Stimulated activated CD4-positive, alpha-beta T cell treated with anti-CD3 and anti-CD28 coated beads, Interleukin-4, amount 100 ng/mL, for 24 hours (primary cell): ENCODE results near the gene CDK1.

Experiments
- DNase-seq: peaks from one replicate; pipeline ENCODE4 v3.0.0-alpha.2; 2020

The CDK1 gene

DNA sequence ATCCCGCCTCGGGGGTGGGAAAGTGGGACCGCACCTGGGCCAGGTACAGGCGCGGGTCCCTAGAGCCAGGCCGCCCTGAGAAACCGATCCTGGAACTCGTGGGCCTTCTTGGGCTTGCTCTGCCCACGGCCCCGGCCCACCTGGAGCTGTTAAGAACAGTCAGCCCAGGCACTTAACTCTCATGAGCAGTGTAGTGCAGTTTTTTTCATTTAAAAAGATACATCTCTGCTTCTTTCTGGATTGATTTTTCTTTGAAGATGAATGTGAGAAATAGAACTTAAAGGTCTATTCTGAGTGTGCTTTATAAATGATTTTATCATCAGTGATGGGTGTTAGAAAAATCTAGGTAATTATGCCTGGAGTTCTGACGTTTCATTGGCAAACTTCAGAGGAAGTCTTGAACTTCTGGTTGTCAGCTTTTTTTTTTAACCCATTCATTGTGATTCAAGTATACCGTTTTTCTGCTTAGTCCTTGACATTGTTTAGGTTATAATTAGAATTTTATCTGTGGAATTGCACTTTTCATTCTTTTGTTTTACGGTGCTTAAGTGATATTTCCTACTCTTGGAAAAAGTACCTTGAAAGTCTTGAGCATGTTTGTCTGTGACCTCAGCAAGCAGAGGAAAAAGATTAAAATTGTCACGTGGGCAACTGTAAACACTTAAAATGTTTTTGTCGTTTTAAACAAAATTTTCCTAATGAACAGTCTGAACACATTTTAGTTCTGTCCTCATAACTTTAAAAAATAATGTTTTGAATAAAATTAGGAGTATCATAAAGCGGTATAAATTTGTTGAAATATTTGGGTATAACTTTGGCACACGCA is 906 bp downstream of the CDK1 start:
- DNase-seq = no peak

DNA sequence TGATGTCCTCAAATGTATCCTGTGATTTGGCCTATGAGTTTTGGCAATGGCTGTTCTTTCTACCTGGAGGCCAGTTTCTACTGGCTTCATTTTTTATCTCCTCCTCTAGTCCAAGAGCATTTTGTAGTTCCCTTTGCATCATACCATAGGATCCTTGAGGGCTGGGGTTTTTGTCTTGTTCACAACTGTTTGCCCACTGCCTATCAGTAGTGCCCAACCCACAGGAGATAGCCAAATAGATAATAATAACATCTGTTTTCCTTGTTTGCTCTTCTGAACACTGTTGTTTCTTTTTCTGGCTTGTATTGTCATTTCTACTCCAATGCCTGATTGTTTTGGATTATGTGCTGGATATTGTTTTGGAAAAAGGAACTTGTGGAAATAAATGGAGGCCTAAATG is 3.4 kb downstream of the CDK1 start:
- no peak for DNase-seq

DNA sequence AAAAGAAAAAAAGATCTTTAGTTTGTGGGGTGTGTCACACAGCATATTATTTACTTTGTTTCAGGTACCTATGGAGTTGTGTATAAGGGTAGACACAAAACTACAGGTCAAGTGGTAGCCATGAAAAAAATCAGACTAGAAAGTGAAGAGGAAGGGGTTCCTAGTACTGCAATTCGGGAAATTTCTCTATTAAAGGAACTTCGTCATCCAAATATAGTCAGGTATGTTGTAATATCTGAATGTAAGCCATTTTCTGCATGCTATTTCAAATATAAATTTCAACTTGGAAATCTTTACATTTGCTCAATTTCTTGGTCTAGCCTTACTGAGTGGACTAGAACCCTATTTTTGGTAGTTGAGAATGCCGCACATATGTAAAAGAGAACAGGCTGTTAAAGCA is 6.4 kb downstream of the CDK1 start:
- no peak for DNase-seq

DNA sequence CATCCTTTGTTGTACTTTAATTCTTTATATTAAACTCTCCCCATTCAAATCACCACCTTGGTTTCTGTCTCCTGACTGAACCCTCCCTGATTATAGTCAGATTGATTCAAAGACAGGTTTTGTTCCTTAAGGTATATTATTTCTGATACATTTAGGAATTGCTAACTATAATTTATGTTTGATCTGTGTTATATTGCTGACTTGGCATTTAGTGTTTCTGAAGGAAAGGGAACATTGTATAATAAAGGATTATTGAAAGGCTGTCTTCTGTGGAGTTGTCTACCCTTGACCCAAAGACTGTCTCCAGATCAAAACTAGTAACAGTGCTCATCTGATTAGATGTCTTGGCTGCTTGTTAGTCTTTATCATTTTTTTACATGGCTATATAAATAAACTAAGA is 10.3 kb downstream of the CDK1 start:
- no peak for DNase-seq

DNA sequence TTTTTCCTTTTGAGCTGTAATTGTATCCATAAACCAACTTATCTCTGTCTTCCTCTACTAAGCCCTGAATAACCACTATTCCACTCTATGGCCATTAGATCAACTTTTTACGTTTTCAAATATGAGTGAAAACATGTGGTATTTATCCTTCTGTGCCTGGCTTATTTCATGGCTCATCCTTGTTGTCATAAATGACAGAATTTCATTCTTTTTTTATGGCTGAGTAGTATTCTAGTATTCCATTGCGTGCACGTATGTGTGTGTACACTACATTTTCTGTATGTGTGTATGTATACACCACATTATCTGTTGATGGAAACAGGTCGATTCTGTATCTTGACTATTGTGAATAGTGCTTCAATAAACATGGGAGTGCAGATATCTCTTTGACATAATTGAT is 11.1 kb downstream of the CDK1 start:
- no peak for DNase-seq

DNA sequence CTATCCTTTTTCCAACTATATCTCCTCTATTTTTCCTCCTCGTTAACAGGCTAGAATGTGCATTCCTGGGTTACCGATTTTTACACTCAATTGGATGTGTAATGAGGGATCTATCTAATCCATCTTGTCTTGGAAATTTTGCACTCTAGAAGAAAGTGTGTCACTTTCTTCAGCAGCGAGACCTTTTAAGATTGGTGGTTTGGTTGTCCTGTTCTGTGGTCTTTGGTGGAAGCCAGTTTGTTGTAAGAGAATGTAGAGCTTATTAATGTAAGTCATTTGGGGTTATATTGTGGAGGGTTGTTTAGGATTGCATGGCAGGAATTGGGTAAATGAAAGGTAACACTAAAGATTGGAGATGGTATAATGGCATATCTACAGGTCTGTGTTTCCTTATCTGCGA is 16.7 kb downstream of the CDK1 start:
- no peak for DNase-seq

DNA sequence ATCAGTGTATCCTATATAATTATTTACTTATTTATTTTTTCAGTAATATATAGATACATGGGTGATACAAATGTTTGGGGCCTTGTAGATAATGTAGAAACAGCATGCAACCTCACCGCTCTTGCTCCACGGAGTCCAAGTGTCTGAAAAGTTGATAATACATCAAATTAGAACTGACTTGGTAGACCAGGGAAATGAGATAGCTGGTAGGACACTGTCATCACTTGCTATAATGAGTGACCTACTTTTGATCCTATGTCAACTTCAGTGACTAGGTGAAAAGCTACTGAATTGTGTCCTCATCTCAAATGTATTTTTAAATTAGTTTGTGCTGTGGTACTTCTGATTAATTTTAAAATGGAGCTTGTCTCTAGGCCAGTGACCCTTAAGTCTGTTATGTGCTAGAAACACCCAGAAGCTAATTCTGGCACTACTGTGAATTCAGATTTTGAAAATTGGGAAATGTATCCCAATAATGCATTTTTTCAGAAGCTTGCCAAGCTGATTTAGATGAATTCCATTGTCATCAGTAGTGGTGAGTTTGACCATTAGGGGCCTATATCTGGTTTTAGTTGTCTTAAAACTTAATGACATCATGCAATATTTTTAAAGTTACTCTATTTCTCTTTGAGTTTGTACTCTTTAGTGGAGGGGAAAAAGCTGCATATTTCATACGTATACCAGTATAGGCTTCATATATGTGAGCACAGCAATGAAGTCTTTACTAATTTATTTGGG is 17.4 kb downstream of the CDK1 start:
- DNase-seq = no peak

DNA sequence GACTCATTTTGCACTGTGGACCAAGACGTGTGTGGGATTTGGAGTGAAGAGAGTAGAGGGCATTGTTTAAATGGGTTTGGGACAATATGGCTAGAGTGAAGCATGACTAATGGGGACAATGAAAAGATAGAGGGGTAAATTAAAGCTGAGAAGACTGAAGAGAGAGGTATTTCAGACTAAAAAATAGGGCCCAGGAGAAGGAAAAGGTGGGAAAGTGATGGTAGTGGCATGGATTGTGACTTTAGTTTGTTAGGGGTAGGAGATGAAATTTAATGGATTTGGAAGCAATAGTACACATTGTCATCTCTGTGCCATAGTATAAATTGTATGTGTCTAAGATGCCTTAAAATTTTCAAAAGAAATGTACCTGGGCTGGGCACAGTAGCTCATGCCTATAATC is 18.2 kb downstream of the CDK1 start:
- no peak for DNase-seq

DNA sequence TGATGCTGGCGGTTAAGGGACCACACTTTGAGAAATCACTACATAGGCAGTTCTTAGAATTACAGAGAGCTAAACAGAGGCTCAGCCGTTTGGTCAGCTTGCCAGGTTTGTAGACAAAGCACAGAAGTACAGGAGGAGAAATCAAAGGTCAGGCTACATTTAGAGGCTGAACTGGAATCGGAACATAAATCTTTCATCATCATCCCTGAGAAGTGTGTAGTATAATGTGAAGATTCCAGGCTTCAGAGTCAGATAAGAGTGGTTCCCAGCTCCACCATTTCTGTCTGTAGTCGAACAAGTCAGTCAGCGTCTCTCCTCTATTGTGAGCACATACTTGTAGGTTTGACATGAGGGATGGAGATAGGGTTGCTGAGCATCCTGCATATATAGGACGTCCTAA is 18.9 kb downstream of the CDK1 start:
- no peak for DNase-seq

DNA sequence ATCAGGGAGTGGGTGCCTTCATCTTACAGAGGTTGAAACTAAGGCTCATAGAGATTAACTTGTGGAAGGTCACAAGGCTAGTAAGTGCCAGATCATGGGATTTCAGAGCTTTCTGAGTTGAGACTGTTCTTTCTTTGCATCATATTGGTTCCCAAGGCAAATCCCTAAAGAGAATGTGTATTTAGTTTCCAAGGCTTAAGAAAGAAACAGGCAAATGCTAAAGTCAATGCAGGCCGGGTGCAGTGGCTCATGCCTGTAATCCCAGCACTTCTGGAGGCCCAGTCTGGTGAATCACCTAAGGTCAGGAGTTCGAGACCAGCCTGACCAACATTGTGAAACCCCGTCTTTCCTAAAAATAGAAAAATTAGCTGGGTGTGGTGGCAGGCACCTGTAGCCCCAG is 19.8 kb downstream of the CDK1 start:
- DNase-seq = no peak

DNA sequence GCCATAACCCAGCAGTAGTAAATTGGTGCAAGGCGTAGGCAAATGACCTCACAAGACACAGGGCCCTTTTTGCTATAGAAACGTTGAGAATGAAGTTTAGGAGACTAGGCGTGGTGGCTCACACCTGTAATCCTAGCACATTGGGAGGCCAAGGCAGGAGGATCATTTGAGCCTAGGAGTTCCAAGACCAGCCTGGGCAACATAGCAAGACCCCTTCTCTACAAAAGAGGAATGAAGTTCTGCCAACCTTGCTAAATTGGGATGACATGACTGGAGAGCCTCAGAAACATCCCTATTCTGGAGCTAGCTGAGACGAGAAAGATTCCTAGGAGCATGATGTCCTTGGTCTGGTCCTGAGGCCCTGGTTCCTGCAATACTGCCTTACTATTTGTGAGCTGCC is 20.6 kb downstream of the CDK1 start:
- no peak for DNase-seq

DNA sequence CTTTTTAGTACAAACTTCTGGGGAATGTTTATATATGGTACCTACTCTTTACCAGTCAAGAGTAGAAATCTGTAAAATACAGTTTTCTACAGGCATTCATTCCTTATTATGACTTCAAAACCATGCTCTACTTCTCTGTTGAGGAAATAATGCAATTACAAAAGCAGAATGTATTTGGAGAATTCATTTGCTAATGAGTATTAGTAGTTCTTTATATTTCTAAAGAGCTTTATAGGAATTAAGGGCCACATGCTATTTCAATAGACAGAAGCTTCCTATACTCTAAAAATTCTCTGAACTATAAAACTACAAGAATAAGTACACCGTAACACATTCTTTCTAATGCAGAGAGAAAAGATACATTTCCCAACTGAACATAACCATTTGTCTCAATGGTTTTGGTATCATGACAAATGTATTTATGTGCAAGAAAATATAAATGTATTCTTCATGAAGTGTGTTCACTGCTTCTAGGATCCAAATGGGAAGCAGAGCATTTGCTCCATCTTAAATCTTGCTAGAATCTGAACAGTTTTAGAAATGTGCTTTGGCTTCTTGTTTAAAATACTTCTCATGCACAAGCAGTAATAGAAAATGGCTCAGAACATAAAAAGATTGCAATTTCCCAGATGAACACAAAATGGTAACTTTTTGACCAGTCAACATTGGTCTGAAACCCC is 21.8 kb downstream of the CDK1 start:
- DNase-seq = no peak

DNA sequence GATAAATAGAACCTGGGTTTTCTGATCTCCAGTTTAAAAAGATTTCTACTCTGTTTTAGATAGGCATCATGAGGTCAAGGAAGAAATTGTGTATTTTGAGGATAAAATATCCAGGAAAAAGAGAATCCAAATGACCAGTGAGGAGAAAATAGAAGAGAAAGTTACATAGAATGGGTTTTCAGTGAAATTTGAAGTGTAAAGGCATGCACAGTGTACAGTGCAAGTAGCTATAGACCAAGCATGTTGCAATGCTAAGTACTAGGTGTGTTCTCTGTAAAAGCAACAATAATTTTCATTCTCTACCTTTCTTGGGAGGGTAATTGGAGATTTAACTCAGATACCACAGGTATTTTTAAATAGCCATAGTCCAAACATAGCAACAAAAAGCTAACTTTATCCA is 22.6 kb downstream of the CDK1 start:
- no peak for DNase-seq

DNA sequence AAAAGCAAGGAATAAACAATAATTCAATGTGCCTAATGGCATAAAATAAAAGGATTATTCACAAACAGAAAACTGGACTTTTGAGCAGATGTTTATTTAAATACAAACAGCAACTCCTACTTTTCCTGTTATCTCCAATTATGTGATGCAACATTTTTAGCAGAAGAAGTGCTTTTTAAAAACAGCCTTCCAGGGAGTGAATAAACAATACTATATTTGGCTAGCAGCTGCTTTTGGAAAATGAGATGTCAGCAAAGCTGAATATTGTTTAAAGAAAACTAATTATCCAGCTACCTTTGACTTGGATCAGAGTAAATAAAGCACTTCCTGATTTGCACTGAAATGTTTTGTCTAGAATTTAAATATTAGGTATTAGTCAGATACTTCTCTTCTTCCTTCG is 23.2 kb downstream of the CDK1 start:
- no peak for DNase-seq

DNA sequence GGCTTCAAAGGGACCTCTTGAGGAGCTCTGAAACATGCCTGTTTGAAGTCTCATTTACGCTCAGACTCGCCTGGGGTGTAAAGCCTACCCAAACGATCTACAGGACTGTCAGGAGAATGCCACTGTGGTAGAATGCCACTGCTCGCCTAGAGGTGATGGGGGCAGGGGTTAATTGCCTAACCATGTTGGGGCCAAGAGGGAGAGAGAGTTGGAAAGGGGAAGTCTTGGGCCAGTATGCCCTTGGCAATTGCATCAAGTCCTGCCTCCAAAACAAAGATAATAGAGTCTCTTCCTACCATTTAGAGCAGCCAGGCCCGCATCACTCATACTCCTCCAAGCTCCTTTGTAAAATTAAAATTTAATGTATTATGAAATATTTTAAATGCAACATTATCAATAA is 25.2 kb downstream of the CDK1 start:
- no peak for DNase-seq

DNA sequence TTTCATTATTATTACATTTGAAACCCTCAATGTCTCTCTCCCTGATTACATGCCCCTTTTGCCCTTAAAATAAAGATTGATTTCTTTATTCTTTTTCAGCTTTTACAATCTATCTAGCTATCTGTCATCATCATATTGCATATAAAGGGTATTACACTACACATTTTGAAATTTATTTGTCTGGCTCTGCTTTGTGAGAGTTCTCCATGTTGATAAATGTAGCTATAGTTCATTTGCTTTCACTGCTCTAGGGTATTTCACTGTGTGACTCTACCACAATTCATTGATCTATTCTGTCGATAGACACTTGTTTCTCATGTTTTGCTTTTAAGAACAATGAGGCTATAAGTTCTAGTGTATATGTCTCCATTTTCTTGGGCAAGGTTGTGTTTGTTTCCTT is 25.6 kb downstream of the CDK1 start:
- DNase-seq = no peak

DNA sequence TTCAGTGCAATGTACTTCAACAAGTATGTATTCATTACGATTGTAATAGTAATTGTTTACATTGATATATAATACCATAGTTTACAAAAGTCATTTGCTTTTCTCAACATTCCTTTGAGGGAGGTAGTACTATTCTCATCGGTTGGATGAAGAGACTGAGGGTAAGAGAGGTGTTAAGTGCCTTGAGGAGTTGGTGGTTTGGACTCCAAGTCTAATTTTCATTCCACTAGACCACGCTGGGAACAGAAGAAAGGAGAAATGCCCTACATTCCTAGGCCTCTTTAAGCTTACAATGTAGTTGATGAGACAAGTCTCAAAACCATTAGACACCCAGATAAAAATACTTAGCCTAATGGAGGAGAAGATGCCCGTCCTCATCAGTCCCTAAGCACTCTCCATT is 28.6 kb downstream of the CDK1 start:
- DNase-seq = no peak

DNA sequence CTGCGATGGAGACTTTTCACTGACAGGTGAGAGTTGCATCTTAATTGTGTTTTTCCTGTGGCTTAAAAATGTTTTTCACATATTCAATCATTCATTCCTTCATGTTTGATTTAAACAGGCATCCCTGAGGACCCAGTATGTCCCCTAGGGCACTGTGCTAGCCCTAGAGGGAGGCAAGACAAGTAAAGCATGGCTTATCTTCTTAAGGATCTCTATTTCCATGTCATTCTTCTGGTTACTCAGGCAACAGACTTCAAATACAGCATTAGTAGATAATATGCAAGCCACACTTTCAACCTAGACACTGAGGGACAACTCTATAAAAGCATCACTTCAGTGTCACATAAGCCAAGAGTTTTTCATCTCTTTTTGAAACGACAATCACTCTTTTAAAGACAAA is 29.2 kb downstream of the CDK1 start:
- no peak for DNase-seq

DNA sequence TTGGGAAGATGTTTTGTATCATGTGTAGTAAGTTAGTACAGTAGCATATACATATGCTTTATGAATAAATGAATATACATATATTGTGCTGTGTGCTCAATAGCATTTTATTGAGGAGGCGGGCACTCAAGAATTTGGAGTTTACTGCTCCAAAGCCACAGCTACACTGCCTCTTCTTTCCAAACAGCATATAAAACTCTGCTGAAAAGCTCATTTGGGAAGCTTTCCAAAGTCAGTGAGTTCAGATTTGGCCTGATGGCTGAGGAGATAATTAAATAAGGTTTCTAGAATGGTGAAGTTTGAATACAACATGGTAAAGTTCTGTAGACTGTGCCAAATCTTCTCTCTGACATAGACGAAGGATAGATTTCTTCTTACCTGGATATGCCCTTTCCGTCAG is 29.8 kb downstream of the CDK1 start:
- DNase-seq = no peak

DNA sequence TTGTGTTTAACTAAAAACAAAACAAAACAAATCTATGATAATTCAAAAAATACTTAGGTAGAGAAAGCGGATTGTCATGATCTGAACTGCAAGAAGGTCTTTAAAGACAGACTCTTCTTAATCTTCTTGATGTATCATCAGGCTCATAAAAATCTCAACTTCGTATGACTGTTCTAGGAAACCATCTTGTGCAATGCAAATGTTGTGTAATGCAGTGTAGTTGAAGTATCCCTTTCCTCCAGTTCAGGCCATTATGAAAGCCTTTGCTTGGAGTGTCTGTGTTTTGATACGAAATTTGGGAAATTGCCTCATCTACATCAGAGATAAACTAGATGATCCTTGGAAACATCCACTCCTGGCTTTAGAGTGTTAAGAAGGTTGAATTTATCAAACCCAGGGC is 30.9 kb downstream of the CDK1 start:
- no peak for DNase-seq

DNA sequence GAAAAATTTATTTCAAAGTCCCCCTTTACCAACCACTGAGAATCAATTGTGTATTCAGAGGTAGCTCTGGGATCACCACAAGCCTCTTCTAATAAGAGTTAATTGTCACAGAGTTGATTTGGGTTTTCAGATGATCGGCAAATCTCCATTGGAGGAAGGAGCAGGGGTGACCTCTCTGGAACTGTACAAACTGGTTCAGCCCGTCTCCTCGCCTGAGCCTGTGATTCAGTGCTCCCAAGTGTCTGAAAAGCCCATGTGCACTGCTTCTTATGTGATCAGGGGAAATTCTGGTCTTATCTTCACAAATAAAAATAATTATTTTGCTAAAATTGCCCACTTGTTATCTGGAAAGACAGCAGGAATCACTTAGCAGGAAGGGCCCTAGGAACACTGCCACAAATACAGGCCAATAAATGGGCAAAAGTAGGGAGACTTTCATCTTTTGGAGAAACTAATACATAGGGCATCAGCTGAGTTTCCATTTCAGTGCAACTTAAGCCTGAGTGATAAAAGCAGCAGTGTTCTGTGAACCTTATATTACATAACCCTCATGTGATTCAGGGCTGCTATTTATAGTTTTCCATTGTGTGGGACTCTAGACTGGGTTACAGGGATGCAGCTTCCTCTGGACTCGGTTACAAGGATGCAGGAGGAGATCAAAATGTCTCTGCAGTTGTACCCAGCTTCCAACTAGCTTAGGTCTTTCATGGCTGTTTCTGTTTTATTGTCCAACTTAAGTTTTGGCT is 32.3 kb downstream of the CDK1 start:
- no peak for DNase-seq

DNA sequence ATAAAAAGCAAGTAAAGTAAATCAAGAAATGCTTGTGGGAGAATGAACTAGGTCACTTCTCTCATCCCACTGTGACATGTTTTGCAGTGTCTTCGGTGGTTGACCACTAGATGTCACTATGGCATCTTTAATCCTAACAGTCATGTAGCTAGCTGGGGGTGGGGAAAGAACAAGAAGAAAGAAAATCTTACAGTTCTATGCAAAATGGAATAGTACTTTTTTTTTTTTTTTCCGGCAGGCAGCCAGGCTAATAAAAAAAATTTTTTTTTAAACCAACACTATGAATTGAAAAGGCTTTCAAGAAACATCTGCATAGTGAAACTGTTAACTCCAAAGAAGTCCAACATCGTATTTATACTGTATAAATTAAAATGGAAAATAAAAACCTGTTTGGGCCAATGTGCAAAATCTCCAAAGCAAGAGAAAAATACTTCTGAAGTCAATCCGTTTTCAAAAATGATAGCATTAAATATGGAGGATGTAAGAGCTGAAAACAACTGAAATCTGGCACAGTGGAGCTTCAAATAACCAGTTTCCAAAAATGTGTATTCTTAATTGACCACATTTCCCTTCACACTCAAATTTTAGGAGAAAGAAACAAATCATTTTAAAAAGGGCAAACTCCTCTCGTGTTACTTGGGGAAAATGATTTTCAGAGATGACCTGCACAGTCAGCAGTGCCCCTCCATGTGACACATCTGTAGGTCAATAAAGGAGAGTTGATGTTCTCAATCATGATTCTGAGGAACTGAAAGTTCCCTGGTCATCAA is 38.5 kb downstream of the CDK1 start:
- DNase-seq = peak; percentile 37

DNA sequence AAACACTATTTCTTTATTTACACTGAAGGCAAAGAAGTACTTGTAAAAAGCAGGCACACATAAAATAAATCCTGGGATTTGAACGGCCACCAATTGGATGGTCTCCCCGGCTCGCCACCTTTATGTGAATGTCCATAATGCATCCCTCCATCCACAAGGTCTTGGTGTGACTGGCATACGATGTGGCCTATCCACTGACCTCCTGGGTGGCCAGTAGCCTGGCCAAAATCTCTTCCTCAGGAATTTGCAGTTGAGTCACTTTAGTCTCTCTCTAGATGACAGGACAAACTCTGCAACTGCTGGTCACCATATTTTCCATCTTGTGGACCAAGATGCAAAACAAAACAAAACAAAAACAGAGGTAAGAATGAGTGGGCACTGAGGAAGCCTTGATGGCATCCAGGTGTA is 39.1 kb downstream of the CDK1 start:
- DNase-seq = no peak
